HG02571 (cell line): ENCODE measurements around the gene GAPDH.
"Not testable (repeated sequence)": the region's sequence is repeated elsewhere in the genome, so short reads cannot be mapped to it uniquely, and the experiment has no call there.

ENCODE experiments used
- ATAC-seq: cut with Tn5 transposase; IDR thresholded peaks from one replicate; pipeline ENCODE4 v1.9.1; 2021; ENCODE audit warnings: mild to moderate bottlenecking, moderate library complexity; ENCODE audit not compliant: unreplicated experiment

Gene GAPDH

DNA sequence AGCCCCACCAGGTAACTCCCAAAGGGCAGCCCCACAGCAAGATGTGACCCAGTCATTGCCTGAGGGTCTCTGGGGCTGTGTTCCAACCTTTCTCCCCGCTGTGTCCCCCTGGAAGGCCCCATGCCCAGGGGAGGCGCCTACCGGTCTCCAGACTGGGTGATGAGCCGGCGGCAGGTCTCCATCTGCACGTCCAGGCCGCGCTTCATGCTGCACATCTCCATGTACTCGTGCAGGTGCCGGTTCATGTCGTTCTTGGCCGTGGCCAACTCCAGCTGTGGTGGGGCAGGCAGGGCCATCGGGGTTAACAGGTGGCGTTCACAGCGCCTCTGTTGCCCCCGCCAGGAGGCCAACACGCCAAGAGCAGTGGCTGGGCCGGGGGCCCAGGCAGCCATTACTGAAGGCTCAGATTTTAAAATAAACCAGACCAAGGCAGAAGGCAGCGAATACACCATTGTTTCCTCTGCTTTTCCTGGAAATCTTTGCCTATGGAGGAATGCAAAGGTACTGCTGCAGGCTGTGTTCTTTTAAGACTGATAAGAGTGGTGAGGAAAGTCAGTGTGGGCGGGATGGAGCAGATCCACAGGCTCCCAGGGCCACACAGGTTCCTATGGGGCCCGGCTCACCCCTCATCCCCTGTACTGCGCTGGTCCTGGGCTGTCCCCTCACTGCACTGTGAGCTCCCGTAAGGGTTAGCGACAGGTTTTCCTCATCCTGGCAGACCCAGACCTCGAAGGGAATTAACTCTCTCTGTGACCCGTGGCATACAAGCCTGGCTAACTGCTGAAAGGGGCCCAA, 7.3 kb downstream of the GAPDH start:
- no peak for ATAC-seq

DNA sequence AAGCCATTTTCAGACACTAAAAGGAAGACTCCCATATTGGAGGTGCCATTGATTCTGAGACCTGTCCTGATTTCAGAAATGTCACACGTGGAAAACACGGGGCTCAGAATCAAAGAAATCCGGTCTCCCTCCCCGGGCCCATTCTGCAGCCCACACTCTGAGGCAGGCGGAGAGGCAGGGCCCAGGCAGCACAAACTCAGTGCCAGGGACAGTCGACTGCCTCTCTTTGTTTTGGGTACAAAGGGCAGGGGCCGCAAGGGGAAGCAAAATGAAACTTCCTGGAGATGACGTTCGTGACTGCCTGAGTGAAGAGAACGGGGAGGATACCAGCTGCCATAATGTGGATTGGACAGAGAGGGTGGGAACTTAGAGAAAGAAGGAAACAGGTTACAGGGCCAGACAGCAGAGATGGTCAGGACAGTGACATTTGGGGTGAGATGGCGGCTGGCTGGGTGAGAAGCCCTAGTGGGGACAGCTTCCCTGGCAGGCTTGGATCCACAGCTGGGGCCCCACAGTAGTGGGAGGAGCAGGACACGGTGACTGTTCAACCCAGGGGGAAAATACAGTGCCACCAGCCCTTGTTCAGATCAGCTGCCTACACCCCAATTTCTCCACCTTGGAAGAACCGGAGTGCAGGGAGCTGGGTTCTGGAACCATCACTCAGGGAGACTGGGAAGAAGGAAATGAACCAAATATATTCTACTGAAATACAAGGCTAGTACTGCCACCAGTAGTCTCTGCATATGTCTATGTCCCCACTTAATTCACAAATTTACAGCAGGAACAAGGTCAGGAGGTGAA, 8.1 kb downstream of the GAPDH start:
- no peak for ATAC-seq

- ATAC-seq: no peak
These were observed 11.7 kb downstream of the GAPDH start for GRCh38 chr12:6546016-6546415.

GRCh38 chr12:6547566-6547965, 13.2 kb downstream of the GAPDH start:
- no peak for ATAC-seq

DNA sequence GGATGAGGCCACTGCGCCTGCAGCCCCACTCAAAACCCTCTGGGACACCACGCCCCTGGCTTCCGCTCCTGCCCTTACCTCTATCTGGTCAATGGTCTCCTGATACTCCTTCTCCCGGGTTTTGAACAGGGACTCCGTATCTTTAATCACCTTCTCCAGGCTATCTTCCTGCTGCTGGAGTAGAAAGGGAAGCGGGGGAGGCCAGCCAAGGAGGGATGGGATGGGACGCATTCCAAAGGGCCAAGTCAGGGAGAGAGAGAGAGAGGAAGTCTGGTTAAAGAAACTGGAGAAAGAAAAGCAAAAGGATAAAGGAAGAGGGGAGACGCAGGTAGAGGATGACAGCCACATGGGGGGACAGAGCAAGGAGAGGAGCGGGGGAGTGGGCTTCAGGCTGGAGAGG, 13.7 kb downstream of the GAPDH start:
- ATAC-seq: no peak

- no peak for ATAC-seq
These were observed 14.2 kb downstream of the GAPDH start for GRCh38 chr12:6548556-6548955.

- no peak for ATAC-seq
These were observed 14.8 kb downstream of the GAPDH start for GRCh38 chr12:6548966-6549683.

DNA sequence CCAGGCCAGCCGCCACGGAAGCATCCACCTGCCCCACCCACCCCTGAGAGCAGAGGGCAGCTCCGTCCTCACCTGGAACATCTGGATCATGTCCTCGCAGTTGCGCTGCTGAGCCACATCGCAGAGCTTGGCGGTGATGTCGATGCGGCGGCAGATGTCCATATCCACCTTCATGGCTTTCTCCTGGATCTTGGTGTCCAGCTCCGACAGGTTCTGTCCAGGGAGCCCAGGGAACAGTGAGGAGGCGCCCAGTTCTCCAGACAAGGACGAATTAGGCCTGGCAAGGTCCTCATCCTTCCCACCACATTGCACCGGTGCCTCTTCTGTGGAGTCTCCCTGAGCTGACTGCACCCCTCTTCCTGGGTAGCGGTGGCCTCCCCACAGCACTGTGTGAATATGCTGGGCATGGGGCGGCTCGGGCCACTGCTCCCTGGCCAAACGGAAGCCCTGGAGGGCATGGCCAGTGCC, 15.4 kb downstream of the GAPDH start:
- ATAC-seq: no peak

DNA sequence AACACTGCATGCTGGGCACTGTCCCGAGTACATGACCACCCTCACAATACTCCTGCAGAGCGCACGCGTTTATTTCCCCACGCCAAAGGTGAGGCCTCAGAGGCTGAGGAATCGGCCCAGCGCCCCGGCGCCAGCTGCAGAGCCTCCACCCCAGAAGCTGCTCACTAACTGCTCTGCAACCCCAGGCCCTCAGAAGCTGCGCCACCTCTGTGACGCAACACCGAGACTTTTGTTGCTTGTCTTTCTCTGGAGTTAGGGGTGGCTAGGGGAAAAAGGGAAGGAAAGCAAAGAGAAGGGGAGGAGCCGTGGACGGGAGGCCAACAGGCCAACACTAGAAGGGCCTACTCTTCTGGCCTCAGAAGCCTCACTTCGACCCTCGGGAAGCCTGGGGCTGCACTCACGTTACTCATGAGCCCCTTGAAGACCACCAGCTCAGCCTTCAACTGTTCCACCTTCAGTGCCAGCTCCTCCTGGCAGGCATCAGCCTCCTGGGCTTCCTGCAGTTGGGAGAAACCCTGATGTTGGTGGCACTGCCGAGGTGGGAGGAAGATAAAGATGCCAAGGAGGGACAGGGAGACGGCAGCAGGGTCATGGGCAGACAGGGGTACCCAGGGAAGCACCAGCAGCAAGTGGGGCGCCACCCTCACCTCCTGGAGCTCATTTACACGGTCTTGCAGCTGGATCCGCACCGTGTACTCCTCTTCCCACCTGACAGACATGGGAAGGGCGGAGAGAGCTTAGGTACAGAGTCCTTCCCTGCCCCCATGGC, 16.2 kb downstream of the GAPDH start:
- no peak for ATAC-seq

DNA sequence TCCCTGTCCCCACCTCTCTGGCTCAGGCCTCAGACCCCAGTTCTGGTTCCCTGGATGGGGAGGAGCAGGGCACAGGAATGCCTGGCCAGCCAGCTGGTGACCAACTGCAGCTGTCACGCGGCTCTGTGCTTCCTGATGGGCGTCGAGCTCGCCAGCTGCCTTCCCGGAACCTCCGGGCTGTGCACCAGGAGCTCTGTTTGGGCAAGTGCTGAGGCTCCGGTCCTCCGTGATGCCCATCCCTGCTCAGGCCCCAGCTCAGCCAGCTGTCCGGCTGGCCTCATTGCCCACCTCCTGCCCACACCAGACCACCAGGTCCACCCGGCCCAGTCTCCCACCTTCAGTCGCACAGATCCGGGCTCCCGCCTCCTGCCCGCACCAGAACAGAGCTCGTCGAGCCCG, 16.7 kb downstream of the GAPDH start:
- ATAC-seq: no peak

GRCh38 chr12:6551496-6552139, 17.3 kb downstream of the GAPDH start:
- ATAC-seq: no peak

DNA sequence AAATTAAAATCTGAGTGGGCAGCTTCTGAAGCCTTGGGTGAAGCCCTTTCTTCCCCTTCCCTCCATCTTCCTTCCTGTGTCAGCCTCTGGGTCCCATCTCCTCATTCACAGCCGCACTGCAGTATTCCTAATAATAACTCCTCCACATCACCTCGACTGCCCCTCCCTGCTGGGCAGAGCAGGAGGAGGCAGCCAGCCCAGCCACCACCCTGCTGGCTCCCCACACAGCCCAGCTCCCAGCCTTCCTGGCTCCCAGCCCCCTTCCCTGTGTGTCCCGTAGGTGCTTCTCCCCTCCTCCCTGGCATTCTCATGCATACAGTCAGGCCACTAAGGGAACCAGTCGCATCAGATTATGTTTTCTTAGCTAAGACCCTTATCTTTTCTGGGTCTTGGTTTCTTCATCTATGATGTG, 17.8 kb downstream of the GAPDH start:
- no peak for ATAC-seq

GRCh38 chr12:6553051-6553868, 18.9 kb downstream of the GAPDH start:
- no peak for ATAC-seq

- ATAC-seq: no peak
These were observed 20.1 kb downstream of the GAPDH start for GRCh38 chr12:6554168-6555017.

DNA sequence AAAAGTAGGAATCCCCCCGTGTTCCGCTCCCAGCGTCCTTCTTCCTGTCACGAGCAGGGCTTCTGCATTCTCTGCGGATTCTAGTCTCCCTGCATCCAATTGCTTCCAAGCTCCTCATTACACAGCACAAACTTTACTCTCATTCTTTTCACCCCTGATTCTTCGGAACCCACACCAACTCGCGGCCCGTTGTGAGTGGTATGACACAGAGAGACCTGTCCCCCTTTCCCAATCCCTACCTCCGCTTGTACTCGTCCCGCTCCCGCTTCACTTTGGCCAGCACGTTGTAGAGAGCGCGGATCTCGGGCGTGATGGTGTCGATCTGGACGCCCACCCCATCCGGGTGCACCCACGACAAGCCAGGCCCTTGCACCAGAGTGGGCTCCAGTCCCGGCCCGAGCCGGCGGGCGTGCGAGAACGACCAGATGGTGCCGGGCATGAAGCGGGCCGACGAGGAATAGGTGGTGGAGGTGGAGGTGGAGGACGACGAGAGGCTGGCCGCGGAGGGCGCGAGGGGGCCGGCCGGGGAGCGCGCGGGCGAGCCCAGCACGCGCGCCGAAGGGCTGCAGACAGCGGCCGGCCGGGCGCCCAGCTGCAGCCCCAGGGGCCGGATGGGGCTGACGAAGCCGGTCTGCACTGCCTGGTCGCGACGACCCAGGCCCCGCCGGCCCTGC, 20.8 kb downstream of the GAPDH start:
- ATAC-seq: peak; percentile 6

- not testable (repeated sequence) for ATAC-seq
These were observed 22.1 kb downstream of the GAPDH start for GRCh38 chr12:6556496-6556817.

- ATAC-seq: no peak
These were observed 22.5 kb downstream of the GAPDH start for GRCh38 chr12:6556857-6557256.
